Measurements from ENCODE around the gene IL3. TPM values are rescaled to one million over a fixed set of nuclear protein-coding genes. Genes with fewer than 3 reads are reported as not detected.

IL3 gene
- total RNA-seq, 2 experiments from 2014 or later, result 0.25 to 0.98 TPM

- Mint-ChIP-seq H3K4me3 (no peak overlapping the region), H3K4me1 (ENCODE audit: low read depth) (peaks cover 54% of the 10 kb centered on the region)
Measured at GRCh38 chr5:132083071-132083678, 22.7 kb downstream of the IL3 start.

GRCh38 chr5:132085686-132086085 is 25.2 kb downstream of the IL3 start:
- Mint-ChIP-seq H3K4me3 (no peak overlapping the region), H3K9me3 (no peaks in the 10 kb centered on the region), H3K27me3 (no peaks in the 10 kb centered on the region), H3K36me3 (ENCODE audit: low read depth) (no peaks in the 10 kb centered on the region), H3K4me1 (ENCODE audit: low read depth) (peaks cover 50% of the 10 kb centered on the region), H3K27ac (peak overlapping the region; percentile 29)
- ChIA-PET CTCF (interaction anchor here (1.6 kb wide), 1 partner anchor 94 kb away, joined by 6 read pairs; no protein-coding TSS in a partner anchor), POLR2A (interaction anchor here (0.6 to 1.4 kb wide), 4 partner anchors 8 to 12 kb away, joined by 3 to 4 read pairs (median 3); no protein-coding TSS in a partner anchor)
- no peak for TF ChIP-seq CTCF (IDR thresholded peaks at IDR 0.05)
- ATAC-seq, result no peak
- no peak for DNase-seq
- intact Hi-C loops (cut with micrococcal nuclease), result no loop called here

More at GRCh38 chr5:132083071-132083678, 22.7 kb downstream of the IL3 start:
- Mint-ChIP-seq H3K9me3 (no peaks in the 10 kb centered on the region), H3K36me3 (ENCODE audit: low read depth) (no peaks in the 10 kb centered on the region), H3K27ac (peak overlapping the region; percentile 82), H3K27me3 (no peaks in the 10 kb centered on the region)
- ChIA-PET CTCF (interaction anchor here (1.7 kb wide), 1 partner anchor 12 kb away, joined by 4 read pairs; no protein-coding TSS in a partner anchor), POLR2A (interaction anchor here (0.6 to 3.5 kb wide), 4 partner anchors 9 to 86 kb away, joined by 3 to 17 read pairs (median 3); no protein-coding TSS in a partner anchor)
- intact Hi-C loops (cut with micrococcal nuclease), result no loop called here
- DNase-seq (peak; percentile 79), ATAC-seq (peak; percentile 88)
- no peak for TF ChIP-seq CTCF (IDR thresholded peaks at IDR 0.05)

- Mint-ChIP-seq H3K9me3 (no peaks in the 10 kb centered on the region), H3K27me3 (no peaks in the 10 kb centered on the region), H3K27ac (no peak overlapping the region), H3K4me3 (no peak overlapping the region), H3K4me1 (ENCODE audit: low read depth) (peaks cover 50% of the 10 kb centered on the region), H3K36me3 (ENCODE audit: low read depth) (no peaks in the 10 kb centered on the region)
- ChIA-PET POLR2A (interaction anchor here (0.8 kb wide), 1 partner anchor 8 kb away, joined by 3 read pairs; no protein-coding TSS in a partner anchor), CTCF (interaction anchor here (0.8 to 1.5 kb wide), 2 partner anchors 14 to 48 kb away, joined by 3 read pairs; no protein-coding TSS in a partner anchor)
- no peak for TF ChIP-seq CTCF (IDR thresholded peaks at IDR 0.05)
- intact Hi-C loops (cut with micrococcal nuclease), result no loop called here
- ATAC-seq (no peak), DNase-seq (no peak)
Measured at GRCh38 chr5:132086277-132086794, 25.9 kb downstream of the IL3 start.

- ChIA-PET POLR2A (interaction anchor here (0.7 kb wide), 1 partner anchor 27 kb away, joined by 3 read pairs; no protein-coding TSS in a partner anchor), CTCF (interaction anchor here (0.8 to 1.5 kb wide), 3 partner anchors 15 to 151 kb away, joined by 3 read pairs; no protein-coding TSS in a partner anchor)
- no peaks in the 10 kb centered on the region for H3K36me3 Mint-ChIP-seq (ENCODE audit: low read depth)
- no peaks in the 10 kb centered on the region for H3K9me3 Mint-ChIP-seq
- no peak overlapping the region for H3K4me3 Mint-ChIP-seq
- no peak overlapping the region for H3K27ac Mint-ChIP-seq
- H3K4me1 Mint-ChIP-seq (ENCODE audit: low read depth), result peaks cover 43% of the 10 kb centered on the region
- intact Hi-C loops (cut with micrococcal nuclease), result no loop called here
- no peak for ATAC-seq
- TF ChIP-seq CTCF (IDR thresholded peaks at IDR 0.05), result no peak
- H3K27me3 Mint-ChIP-seq, result no peaks in the 10 kb centered on the region
- DNase-seq, result no peak
Measured at GRCh38 chr5:132087176-132087575, 26.7 kb downstream of the IL3 start.

- Mint-ChIP-seq H3K4me3 (no peak overlapping the region), H3K36me3 (ENCODE audit: low read depth) (no peaks in the 10 kb centered on the region), H3K9me3 (no peaks in the 10 kb centered on the region), H3K27ac (no peak overlapping the region), H3K4me1 (ENCODE audit: low read depth) (peaks cover 38% of the 10 kb centered on the region), H3K27me3 (no peaks in the 10 kb centered on the region)
- TF ChIP-seq CTCF (IDR thresholded peaks at IDR 0.05), result no peak
- ATAC-seq (no peak), DNase-seq (no peak)
- CTCF ChIA-PET, result interaction anchor here (1.1 to 1.5 kb wide), 4 partner anchors 9 to 151 kb away, joined by 3 read pairs; no protein-coding TSS in a partner anchor
- intact Hi-C loops (cut with micrococcal nuclease), result no loop called here
- POLR2A ChIA-PET, result interaction anchor here (1.2 kb wide), 1 partner anchor 14 kb away, joined by 3 read pairs; the partner anchor contains the start of gene CSF2
Measured at GRCh38 chr5:132087661-132088060, 27.2 kb downstream of the IL3 start.

All from activated CD8-positive, alpha-beta T cell treated with anti-CD3 and anti-CD28 coated beads for 36 hours (primary cell).